Suppressor macrophage treated with lipopolysaccharide for 1 hour (primary cell): Measurements from ENCODE around the gene ANKRD33B.

Source experiments
- DNase-seq, 3 donors: peaks; one replicate each; pipeline ENCODE4 v3.0.0-alpha.2; 2020 to 2022

ANKRD33B gene

DNA sequence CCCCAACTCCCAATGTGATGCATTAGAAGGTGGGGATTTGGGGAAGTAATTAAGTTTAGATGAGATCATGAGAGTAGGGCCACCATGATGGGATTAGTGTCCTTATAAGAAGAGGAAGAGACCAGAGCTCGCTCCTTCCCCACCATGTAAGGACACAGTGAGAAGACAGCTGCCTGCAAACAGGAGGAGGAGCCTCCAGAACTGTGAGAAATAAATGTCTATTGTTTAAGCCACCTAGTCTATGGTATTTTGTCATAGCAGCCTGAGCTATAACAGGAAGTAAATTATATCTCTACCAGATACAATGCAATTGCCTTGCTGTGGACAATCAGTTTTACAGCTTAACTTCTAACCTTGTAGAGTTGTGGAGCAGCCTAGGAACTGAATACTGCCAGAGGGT, 58.0 kb downstream of the ANKRD33B start:
- peak; percentile 71 to 80 (median 75) for DNase-seq

DNA sequence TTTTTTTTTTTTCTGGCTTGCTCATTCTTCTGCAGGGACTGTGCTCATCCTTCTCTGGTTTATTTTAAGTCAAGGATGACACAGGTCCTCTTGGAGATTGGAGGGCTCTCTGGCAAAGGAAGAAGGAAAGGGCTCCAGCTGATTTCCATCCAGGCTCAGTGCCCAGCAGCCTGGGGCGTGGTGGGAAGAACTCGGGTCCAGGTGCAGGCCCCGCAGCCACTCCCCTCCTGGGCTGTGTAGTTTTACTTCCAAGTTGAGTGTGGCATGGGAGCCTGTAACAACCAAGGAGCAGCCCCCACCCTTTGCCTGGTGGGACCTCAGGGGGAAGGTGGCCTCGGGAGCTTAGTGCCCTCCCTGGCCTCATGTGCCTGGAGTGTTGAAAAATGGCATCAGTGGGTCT, 58.9 kb downstream of the ANKRD33B start:
- no peak for DNase-seq

DNA sequence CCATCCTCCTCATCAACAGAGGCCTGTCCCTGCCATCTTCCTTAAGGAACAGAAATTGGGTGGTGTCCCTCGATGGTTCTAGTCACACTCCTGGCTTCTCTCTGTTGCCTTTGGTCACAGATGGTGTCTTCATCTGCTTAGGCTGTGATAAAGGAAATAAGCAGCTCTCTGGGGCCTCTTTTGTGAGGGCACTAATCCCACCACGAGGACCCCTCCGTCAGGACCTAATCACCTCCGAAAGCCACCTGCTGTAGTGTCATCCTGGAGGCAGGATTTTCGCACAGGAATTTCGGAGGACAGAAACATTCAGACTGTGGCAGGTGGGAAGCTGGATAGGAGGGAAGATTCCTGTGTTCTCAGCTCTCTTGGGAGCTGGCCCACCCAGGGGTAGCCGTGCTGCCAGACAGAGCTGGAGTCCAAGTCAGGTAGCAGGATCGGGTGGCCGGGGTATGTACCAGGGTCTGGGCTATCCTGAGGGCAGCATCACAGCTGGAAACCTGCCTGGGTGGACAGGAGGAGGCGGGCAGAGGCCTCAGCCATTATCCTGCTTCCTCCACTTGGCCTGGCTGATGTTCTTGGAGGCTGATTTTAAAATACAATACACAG, 59.5 kb downstream of the ANKRD33B start:
- DNase-seq, result no peak

DNA sequence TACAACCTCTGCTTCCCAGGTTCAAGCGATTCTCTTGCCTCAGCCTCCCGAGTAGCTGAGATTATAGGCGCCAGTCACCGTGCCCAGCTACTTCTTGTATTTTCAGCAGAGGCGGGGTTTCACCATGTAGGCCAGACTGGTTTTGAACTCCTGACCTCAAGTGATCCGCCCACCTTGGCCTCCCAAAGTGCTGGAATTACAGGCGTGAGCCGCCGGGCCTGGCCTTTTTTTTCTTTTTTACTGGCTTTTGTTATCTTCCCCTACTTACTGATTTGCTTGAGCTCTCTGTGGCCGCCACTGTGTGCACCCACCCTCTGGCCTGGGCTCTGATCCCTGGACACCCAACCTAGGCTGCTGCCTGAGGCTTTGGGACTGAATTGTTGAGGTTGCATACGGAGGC, 60.3 kb downstream of the ANKRD33B start:
- DNase-seq, result no peak

DNA sequence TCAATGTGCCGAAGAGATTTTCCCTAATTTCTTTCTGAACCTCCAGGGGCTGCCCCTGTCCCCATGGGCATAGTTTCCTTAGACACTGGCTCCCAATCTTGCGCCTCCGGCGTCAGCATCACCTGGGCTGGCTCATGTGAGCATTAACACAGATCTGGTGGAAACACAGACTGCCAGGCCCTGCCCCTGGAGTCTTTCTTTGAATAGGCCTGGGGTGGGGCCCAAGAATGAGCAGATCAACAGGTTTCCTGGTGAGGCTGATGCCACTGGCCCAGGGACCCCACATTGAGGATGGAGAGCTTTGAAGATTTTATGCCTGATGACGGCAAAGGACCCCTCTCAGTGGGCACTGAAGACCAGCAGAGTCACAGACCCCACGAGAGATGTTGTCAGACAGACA, 60.8 kb downstream of the ANKRD33B start:
- no peak for DNase-seq

DNA sequence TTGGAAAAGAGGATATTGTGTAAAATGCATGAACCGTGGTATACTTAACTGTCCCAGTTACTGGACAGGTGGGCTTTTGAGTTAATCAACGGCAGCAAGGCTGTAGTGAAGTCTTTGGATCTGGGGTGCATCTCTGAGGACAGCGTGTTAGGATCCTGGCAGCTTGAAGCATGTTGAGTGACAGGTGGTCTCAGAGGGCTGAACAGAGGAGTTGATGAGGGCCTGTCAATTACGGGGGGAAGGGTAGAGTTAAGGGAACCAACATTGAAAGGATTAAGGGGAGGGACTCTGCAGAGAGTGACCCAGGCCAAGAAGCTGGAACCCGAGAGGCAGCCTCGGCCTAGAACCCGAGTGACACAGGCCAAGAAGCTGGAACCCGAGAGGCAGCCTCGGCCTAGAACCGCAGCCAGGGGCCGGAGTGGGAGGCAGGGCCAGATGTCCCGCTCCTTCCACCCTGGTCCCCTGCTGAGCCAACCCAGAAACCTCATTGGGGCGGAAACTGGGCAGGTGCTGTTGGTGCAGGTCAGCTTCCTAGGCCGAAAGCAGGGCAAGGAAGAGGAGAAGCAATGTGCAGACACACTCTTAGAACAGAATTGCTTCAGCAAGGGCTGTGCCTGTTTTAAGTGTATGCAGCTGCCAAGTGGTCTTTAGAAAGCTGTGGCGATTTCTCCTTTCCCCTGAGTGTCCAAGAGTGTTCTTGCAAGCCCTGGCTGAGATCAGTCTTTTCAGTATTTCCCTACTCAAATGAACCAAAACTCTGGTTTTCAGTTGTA, 62.0 kb downstream of the ANKRD33B start:
- DNase-seq, result no peak

DNA sequence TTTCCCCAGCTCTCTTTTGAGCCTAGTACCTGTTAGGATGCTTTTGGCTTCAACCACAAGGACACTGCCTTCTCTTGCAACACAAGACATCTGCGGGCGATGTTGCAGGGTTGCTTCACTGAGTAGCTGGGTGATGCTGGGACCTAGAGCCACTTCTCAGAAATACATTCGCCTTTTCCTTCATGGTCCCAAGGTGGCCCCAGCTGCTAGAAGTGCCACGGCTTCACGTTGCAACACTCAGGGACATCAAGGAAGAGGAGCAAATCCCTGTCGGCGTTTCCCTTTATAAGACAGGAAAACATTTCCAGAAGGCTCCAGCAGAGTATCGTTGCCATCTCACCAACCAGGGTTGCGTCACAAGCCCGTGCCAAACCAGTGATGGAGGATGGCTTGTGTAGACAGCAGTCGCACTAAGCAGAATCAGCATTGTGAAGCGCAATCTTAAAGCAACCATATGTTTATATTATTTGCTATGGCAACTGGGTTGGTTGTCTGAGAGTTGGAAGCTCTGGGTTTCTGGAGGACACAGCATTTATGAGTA, 62.7 kb downstream of the ANKRD33B start:
- peak in 1 of 3 donors; percentile 26 for DNase-seq

DNA sequence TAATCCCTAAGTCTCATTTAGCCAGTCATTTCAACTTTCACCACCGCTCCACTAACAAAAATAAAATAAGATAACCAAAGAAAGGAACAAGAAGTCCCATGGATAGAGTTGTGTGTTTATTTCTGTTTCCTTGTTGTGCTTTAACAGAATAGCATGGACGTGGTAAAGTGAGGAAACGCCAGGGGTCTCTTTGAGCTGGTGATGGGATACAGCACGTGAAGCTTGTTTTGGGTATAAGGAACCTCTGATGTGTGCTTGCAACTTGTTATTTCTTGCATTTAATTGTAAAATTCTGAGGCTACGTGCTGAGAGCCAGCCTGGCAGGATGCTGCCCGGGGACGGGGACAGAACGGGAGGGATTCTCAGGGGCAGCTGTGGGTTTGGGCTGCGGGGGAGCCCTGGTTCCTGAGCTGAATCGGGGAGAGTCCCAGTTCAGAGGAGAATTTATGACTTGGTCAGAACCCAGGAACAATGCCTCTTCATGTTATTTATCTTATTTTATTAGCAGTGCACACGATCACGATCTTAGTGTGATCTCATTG, 63.4 kb downstream of the ANKRD33B start:
- no peak for DNase-seq

DNA sequence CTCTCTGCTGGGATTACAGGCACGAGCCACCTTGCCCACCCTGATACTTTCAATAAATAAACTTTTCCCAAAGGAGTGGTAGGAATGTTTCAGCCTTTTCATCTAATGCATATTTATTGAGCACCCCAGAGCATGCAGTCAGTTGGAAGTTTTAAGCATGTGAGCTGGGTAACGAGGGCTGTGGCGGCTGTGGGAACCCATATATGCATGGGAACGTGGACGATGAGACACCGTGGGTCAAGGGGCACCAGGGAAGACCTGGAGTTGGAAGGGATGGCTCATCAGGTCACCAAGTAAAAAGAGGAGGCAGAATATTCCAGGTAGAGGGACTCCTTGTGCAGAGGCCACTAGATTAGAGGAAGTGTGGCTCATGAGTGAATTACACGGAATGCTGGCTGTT, 64.7 kb downstream of the ANKRD33B start:
- DNase-seq, result no peak

DNA sequence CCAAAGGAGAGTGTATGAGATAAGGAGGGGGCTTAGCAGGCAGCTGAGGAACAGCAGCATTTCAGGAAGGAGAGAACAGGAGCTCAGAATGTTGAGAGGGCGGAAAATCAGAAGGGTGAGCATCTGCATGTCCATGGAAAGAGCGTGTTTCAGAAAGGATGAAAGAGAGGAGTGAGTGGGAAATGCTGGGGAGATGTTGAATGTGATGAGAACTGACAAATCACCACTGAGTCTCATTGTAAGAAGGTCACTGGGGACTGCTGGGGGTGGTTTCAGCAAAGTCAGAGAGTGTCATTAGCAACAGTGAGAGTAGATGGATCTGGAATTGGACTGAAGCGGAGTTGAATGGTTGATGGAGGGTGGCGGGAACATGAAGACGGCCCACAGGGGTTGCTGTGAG, 65.8 kb downstream of the ANKRD33B start:
- DNase-seq, result no peak

DNA sequence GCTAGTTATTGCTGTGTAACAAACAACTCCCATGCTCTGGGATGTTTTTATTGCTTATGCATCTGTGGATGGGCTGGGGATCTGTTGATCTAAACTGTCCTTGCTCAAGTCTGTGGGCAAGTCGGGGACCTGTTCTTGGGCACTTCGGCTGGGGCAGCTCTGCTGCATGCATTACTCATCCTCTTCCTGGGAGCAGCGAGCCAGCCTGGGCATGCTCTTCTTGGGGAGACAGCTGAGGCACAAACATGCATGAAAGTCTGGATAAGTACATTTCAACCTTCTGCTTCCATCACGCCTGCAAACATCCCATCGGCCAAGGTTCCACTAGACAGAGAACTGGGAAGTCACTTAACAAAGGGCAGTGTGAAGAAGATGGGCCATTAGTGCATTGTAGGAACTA, 66.3 kb downstream of the ANKRD33B start:
- no peak for DNase-seq

DNA sequence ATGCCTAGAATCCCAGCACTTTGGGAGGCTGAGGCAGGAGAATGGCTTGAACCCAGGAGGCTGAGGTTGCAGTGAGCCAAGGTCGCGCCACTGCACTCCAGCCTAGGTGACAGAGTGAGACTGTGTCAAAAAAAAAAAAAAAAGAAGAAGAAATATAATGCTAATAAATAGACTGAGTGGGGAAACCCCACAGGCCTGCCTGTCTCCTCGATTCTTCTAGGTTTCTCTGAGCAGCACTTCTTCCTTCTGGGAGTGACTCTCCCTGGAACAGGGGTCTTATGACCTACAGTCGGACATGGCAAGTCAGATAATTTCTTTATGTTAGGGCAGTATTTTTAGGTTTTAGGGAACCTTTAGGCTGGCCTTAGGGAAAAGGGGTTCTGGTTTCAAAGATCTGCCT, 66.9 kb downstream of the ANKRD33B start:
- peak; percentile 59 to 75 (median 68) for DNase-seq

DNA sequence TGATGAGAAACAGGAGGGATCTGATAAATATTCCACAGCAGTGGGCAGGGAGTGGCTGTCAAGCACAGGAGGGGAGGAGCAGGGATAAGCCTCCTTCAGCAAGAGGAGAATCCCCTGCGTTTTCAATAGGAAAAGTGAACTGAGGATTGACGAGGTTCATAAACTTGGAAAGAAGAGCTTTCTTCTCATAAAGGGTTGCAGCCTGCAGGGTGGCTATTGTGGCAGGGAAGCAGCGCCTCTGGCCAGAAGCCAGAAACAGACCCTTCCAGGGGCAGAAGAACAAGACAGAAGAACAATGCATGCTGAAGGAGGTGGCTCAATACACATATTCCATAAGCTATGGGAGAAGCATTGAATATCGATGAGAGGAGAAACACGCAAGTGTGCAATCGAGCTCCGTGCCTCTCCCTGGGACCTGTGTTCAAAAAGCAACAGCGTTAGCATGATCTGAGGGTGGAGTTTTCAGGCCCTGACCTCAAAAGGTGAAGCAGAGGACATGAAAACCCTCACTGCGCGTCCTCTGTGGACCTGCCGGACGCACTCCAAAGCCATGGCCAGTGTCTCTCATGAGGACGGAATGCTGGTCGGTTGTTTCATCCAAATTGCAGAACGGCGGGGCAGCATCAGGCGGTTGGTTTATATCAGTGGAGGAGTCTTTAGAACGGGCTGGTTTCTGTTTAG, 67.6 kb downstream of the ANKRD33B start:
- no peak for DNase-seq

DNA sequence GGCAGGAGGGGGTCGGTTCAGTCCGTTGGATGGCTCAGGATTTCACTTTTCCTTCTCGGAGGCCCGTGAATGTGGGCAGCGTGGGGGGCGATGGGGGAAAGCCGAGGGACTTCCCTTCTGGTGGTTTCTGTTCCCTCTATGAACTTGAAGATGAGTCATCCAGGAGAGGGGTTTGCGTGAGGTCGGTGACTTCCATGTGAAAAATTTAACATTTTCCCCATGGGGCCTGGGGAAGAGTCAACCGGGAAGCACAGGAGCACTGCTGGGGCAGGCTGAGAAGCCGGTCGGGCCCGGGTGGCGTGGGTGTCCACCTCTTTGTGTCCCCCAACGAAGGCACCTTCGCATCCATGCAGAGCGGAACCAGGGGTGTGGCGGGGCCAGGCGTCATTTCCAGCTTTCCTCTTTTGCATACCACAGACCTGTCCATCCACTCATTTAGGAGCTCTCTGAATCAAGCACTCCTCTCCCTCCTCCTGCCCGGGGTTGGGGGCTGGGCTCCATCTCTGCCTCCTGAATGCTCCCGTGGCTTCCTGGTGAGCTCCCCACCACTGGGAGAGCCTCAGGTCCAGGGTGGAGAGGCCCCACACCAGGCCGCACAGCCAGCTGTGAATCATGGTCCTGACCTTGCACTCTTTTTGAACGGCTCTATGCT, 68.4 kb downstream of the ANKRD33B start:
- peak; percentile 95 to 97 (median 96) for DNase-seq

DNA sequence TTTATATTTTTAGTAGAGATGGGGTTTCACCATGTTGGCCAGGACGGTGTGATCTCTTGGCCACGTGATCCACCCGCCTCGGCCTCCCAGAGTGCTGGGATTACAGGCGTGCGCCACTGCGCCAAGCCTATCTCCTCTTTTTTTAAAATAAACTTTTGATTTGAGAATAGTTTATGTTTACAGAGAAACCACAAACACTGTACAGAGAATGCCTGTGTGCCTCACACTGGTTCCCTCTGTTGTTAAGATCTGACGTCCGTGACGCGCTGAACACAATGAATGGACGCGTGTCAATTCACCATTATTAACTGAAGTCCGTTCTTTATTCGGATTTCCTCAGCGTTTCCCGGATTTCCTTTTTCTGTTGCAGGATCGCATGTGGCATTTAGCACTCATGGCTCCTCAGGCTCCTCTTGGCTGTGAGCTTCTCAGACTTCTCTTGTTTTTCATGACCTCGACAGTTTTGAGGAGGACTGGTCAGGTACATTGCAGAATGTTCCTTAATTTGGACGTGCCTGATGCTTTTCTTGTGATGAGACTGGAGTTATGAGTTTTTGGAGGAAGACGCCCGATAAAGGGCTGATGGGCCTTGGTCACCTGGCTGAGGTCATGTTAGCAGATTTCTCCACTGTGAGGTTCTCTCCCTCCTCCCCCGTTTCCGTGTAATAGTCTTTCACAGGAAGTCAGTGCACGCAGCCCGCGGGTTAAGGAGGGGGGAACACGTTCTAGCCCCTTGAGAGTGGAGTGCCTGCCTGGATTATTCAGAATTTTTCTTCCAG, 69.6 kb downstream of the ANKRD33B start:
- DNase-seq, result no peak

DNA sequence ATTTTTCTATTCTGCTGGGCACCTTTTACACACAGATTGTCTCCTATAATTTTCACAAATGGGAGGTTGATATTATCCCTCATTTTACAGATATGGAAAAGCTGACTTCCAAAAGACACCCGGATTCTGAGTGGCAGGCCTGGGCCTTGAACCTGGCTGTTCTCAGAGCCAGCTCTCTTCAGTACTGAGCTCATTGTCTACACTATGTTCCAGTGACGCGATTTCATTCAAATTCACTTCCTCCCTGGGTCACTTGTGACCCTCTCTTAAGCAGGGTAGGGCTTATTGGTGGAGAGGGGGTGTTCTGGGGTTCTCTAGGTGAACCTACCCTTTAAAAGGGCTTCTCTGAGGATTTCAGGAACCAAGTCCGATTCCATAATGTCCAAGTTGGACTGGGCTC, 70.2 kb downstream of the ANKRD33B start:
- DNase-seq, result peak in 2 of 3 donors; percentile 18 to 38

DNA sequence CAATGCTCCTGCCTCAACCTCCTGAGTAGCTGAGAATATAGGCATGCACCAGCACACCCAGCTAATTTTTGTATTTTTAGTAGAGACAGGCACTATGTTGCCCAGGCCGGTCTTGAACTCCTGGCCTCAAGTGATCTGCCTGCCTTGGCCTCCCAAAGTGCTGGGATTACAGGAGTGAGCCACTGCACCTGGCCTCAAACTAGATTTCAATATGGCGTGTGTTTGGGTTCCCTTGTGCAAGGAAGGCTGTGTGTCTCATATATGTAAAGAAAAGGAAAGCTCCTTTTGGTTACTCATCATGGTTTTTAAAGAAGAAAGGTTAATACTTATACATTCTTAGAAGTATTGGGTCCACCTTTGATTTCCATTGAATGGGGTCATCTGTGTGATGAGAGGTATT, 70.7 kb downstream of the ANKRD33B start:
- DNase-seq, result no peak

DNA sequence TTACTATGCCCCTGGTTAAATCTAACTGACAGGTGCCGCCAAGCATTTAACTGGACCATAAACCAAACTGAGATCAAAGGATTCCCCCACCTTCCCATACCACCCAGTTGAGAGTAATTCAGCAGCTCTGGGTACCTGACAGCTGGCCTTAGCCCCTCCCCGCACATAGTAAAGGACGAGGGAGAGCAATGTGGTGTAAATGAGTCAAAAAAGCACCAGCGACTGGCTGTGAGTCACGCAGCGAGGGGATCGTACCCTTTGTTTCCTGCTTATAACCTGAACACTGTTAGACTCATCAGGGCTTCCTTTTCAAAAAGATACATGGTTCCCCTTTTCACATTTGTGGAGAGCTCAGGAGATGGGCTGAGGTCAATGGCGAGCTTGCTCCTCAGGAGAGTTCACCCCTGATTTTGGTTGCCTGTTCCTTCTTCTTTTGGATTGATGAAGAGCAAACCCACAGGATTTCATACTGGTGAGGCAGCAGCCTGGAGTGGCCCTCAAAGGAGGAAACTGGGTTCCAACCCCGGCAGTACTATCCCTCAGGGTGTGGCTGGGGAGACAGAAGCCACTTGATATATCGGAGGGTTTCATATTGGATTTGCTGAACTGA, 71.5 kb downstream of the ANKRD33B start:
- DNase-seq, result peak; percentile 84 to 92 (median 90)

DNA sequence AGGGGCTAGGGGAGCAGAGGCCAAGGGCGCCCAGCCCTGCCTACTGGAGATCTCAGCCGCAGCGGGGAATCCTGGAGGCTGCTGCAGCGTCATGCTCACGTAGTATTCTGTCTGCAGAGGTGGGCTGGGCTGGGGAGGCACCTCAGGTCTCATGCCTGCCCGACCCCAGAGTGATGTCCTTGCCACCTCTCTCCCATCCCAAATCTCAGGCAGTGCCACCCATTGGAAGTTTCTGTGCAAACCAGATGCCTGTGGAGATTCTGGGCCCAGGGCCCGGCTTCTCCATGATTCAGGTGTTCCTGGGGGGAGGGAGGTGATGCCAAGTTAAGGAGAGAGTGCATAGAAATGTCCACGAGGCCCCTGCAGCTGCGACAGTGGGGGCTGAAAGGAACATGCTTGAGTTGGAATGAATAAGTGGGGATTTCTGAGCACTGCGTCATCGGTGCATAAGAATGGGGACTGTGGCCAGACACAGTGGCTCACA, 72.0 kb downstream of the ANKRD33B start:
- no peak for DNase-seq

DNA sequence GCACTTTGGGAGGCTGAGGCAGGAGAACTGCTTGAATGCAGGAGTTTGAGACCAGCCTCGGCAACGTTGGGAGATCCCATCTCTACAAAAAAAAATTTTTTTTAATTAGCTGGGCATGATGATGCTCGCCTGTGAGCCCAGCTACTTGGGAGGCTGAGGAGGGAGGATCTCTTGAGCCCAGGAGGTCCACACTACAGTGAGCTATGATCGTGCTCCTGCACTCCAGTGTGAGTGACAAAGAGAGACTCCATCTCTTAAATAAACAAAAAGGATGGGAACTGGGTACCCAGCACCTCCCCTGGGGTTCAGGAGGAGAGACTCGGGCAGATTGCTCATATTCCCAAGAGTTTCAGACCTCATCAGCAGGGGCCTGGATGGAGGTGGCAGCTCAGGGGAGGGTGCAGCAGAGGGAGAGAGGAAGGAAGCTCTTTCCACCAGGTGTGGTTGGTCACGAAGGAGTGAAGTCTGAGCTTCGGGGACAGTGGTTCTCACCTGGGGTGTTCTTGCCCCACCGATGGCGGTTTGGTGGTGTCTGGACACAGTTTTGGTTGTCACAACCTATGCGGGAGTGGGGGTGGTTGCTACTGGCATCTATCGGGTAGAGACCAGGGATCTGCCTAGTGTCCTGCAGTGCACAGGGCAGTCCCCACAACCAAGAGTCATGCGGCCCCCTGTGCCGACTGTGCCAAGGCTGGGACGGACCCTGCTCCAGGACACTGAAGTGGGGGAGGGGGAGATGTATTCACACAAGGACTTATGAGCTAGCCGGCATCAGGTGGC, 72.7 kb downstream of the ANKRD33B start:
- no peak for DNase-seq

DNA sequence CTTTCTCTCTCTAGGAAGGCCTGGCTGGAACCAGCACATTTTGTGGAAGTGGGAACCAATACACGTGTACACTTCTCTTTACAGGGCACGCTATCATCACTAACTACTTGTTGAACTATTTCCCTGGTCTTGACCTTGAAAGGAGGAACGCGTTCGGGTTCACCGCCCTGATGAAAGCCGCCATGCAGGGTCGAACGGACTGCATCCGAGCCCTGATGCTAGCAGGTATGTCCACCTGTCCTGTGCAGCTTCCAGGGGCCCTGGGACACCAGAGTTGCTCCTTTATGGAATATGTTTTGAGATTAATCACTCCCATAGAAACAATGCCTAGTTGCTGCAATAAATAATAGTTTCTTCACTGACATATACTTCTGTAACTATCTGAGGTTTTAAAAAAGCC, 74.1 kb downstream of the ANKRD33B start:
- peak in 2 of 3 donors; percentile 27 to 30 for DNase-seq
